Upper lobe of left lung (tissue), 6 donors: ENCODE data around the gene WASF2. TPM values are rescaled to one million over a fixed set of nuclear protein-coding genes. Genes with fewer than 3 reads are reported as not detected.

Experiments
- ATAC-seq, 2 donors: fragments of 200-7000 bp; cut with Tn5 transposase; one replicate each; pipeline ENCODE4 v1.9.1; 2022; ENCODE audit warnings: mild to moderate bottlenecking in 2 of 2, moderate library complexity in 2 of 2; ENCODE audit not compliant: low FRiP score in 2 of 2
- DNase-seq, 2 donors: peaks; one replicate each; pipeline ENCODE4 v3.0.0-alpha.2; 2019 to 2020
- H3K27ac ChIP-seq, 4 donors: fragments of 200-600 bp; sonication (generic); one replicate each; pipeline ENCODE4 v1.5.1; 2016 to 2019
- H3K27me3 ChIP-seq, 4 donors: fragments of 200-600 bp; sonication (generic); one replicate each; pipeline ENCODE4 v1.5.1; 2017 to 2019
- H3K36me3 ChIP-seq, 4 donors: fragments of 200-600 bp; sonication (generic); one replicate each; pipeline ENCODE4 v1.5.1; 2016 to 2019
- H3K4me1 ChIP-seq, 4 donors: fragments of 200-600 bp; sonication (generic); one replicate each; pipeline ENCODE4 v1.5.1; 2018 to 2019
- H3K4me3 ChIP-seq, 4 donors: fragments of 200-600 bp; sonication (generic); one replicate each; pipeline ENCODE4 v1.5.1; 2017 to 2019; ENCODE audit warnings: mild to moderate bottlenecking in 2 of 4, moderate library complexity in 1 of 4
- H3K9me3 ChIP-seq, 4 donors: fragments of 200-600 bp; sonication (generic); one replicate each; pipeline ENCODE4 v1.5.1; 2018 to 2019
- CTCF ChIP-seq, 6 experiments: fragments of 450-650 bp in 4 of 6; fragments of 200-600 bp in 2 of 6; sonication (generic) in 2 of 6; IDR thresholded peaks; one replicate each; pipeline ENCODE4 v1.5.1; 2016 to 2019; ENCODE audit warnings: antibody characterized with exemption in 6 of 6
- EP300 ChIP-seq, 4 donors: sonication (generic); formaldehyde crosslinking; IDR thresholded peaks; one replicate each; pipeline ENCODE4 v1.5.1; 2017; ENCODE audit warnings: antibody characterized with exemption in 4 of 4, control low read depth in 2 of 4
- POLR2A ChIP-seq, 4 donors: fragments of 450-650 bp; IDR thresholded peaks; one replicate each; pipeline ENCODE4 v1.5.1; 2016 to 2017; ENCODE audit warnings: antibody characterized with exemption in 4 of 4, mild to moderate bottlenecking in 2 of 4
- POLR2AphosphoS5 ChIP-seq, 2 donors: sonication (generic); formaldehyde crosslinking; IDR thresholded peaks; one replicate each; pipeline ENCODE4 v1.5.1; 2017; ENCODE audit warnings: antibody characterized with exemption in 2 of 2
- WGBS, 2 donors: methylation state at CpG; one replicate each; pipeline ENCODE4 v1.1.5; 2017 to 2018; 5-methylcytosine and 5-hydroxymethylcytosine counted together
- total RNA-seq, 6 donors: library from RNA; depleted of rRNA in 4 of 6; stranded (reverse); fragments of >200 nt in 4 of 6; gene quantifications; one replicate each; pipeline versions ENCODE4 v1.1.0 to v1.2.1, GENCODE V29; 2016 to 2021
- donor health status: DM: no; HTN: no; CAD: no; lungs with moderate emphysema.
- donor health status: DM: no; HTN: yes; CAD: no; lungs with severe emphysema.

The WASF2 gene
- total RNA-seq, 6 donors from 2014 or later, result 53.4 to 158 (median 62.2) TPM

GRCh38 chr1:27398405-27399149 is 91.4 kb downstream of the WASF2 start:
- Histone ChIP-seq H3K36me3 (no peaks in the 10 kb centered on the region), H3K27ac (no peak overlapping the region), H3K27me3 (no peaks in the 10 kb centered on the region), H3K4me3 (no peak overlapping the region), H3K9me3 (no peaks in the 10 kb centered on the region), H3K4me1 (peaks cover 24 to 52% (median 30%) of the 10 kb centered on the region in 4 donors)
- DNase-seq, result no peak
- ATAC-seq, result no peak
- TF ChIP-seq CTCF (IDR thresholded peaks at IDR 0.05), result no peak
- no peak for TF ChIP-seq POLR2A (IDR thresholded peaks at IDR 0.05)
- TF ChIP-seq EP300 (IDR thresholded peaks at IDR 0.05), result no peak
- 85 to 92% methylated on average over 4 of the region's 4 CpGs for WGBS, 2 donors

- no peak for ATAC-seq
- 75 to 83% methylated on average over 7 of the region's 7 CpGs for WGBS, 2 donors
- no peak for TF ChIP-seq POLR2A (IDR thresholded peaks at IDR 0.05)
- TF ChIP-seq POLR2AphosphoS5 (IDR thresholded peaks at IDR 0.05), result no peak
- no peak for TF ChIP-seq CTCF (IDR thresholded peaks at IDR 0.05)
- no peak for TF ChIP-seq EP300 (IDR thresholded peaks at IDR 0.05)
- Histone ChIP-seq H3K9me3 (no peaks in the 10 kb centered on the region), H3K27me3 (no peaks in the 10 kb centered on the region), H3K36me3 (no peaks in the 10 kb centered on the region), H3K4me1 (peaks cover 20 to 46% (median 31%) of the 10 kb centered on the region in 4 donors), H3K27ac (no peak overlapping the region), H3K4me3 (no peak overlapping the region)
- DNase-seq, result no peak
Measured at GRCh38 chr1:27397749-27398148, 92.2 kb downstream of the WASF2 start.

GRCh38 chr1:27397110-27397509 is 92.9 kb downstream of the WASF2 start:
- WGBS, 2 donors, result 78 to 85% methylated on average over 1 to 3 of the region's 3 CpGs
- Histone ChIP-seq H3K4me1 (peaks cover 18 to 46% (median 31%) of the 10 kb centered on the region in 4 donors), H3K9me3 (no peaks in the 10 kb centered on the region), H3K4me3 (no peak overlapping the region), H3K27me3 (no peaks in the 10 kb centered on the region), H3K27ac (no peak overlapping the region), H3K36me3 (no peaks in the 10 kb centered on the region)
- no peak for ATAC-seq
- no peak for DNase-seq
- TF ChIP-seq EP300 (IDR thresholded peaks at IDR 0.05) (no peak), POLR2A (IDR thresholded peaks at IDR 0.05) (no peak), POLR2AphosphoS5 (IDR thresholded peaks at IDR 0.05) (no peak), CTCF (IDR thresholded peaks at IDR 0.05) (no peak)

DNA sequence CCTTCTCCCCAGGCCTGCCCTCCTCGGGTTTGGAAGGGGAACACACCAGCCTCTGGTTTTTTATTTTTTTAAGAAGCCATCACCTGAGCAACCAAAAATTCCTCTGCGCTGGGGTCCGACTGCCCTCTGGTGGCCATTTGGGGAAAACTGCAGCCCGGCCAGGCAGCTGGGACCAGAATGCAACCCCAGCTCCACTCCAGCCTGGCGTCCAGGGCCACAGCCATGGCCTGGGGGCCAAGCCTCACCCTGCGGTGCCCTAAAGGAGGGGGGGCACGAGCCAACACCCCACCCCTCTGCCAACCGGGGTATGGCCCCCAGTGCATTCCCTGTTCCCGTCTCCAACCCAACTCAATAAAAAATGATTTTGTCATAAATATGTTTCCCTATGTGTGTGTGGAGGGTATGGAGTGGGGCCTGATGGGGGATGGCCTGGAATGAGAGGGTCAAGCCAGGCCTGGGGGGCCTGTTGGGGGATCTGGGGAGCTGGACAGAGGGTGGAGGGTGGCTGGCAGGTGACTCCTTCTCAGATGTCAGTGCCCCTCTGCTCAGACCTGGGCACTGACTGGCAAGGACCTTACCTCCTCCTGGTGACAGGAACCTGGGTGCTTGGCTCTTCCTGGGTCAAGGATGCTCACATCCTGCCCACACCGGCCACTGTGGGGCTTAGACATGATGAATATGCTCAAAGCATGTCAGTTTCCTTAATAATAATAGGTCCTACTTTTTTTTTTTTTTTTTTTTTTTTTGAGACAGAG is 94.3 kb downstream of the WASF2 start:
- peak in 1 of 2 donors; percentile 25 for TF ChIP-seq POLR2AphosphoS5 (IDR thresholded peaks at IDR 0.05)
- TF ChIP-seq EP300 (IDR thresholded peaks at IDR 0.05), result no peak
- TF ChIP-seq POLR2A (IDR thresholded peaks at IDR 0.05), result peak in 1 of 4 donors; percentile 35
- peak; percentile 88 to 97 (median 93) for TF ChIP-seq CTCF (IDR thresholded peaks at IDR 0.05)
- Histone ChIP-seq H3K27me3 (no peaks in the 10 kb centered on the region), H3K9me3 (no peaks in the 10 kb centered on the region), H3K4me3 (no peak overlapping the region), H3K4me1 (peaks cover 25 to 46% (median 36%) of the 10 kb centered on the region in 4 donors), H3K36me3 (no peaks in the 10 kb centered on the region), H3K27ac (no peak overlapping the region)
- WGBS, 2 donors, result 8 to 9% methylated on average over 9 to 10 of the region's 10 CpGs
- DNase-seq (peak; percentile 80 to 86), ATAC-seq (peak; percentile 65 to 70)
